K562 (cell line): ENCODE data around the gene SLC5A4. TPM values are rescaled to one million over a fixed set of nuclear protein-coding genes. Genes with fewer than 3 reads are reported as not detected.

Experiments
- ATAC-seq: fragments of 200-7000 bp; cut with Tn5 transposase; 3 replicates; pipeline ENCODE4 v1.9.1; 2020; ENCODE audit warnings: moderate library complexity
- BruUV-seq: library from RNA; stranded (reverse); fragments of 400-500 nt; replicated peaks from 2 replicates; lab custom pipeline; 2021; lab: Mats Ljungman, UMichigan
- CTCF ChIA-PET: fragments of 300-600 bp; formaldehyde crosslinking; extraction: SDS; loops from one replicate; lab custom pipeline; 2021; ENCODE audit warnings: low intra/inter-chr PET ratio; lab: Yijun Ruan, JAX
- POLR2A ChIA-PET: fragments of 300-600, 350-650 bp; sonication (Branson Sonifier 250); formaldehyde crosslinking; extraction: SDS; loops from one replicate; lab custom pipeline; 2021; ENCODE audit warnings: antibody characterized with exemption, inconsistent platforms; lab: Yijun Ruan, JAX
- DNase-seq, 4 experiments: peaks; one replicate each; pipeline versions ENCODE4 v3.0.0 to v3.0.0-alpha.2; 2011 to 2018; ENCODE audit warnings: low spot score in 3 of 4, mixed read lengths in 3 of 4; ENCODE audit errors: extremely low read depth in 1 of 4
- FAIRE-seq: peaks from 2 replicates; lab custom pipeline; 2011; peaks lifted over from hg19 to GRCh38; lab: Jason Lieb, UNC
- H2AFZ ChIP-seq: 2 replicates; pipeline ENCODE4 v1.6.0; 2011; ENCODE audit warnings: low read depth, low read length, control low read depth, inconsistent platforms
- H3K27ac ChIP-seq: fragments of 200-600 bp; 3 replicates; pipeline ENCODE4 v1.8.0; 2011; ENCODE audit warnings: low read depth, mild to moderate bottlenecking, control low read depth, inconsistent platforms, low read length, moderate library complexity, mixed read lengths; ENCODE audit errors: extremely low read depth
- H3K27me3 ChIP-seq, 2 experiments: fragments of 300-600 bp in 1 of 2; 2 replicates in 1 of 2; 3 replicates in 1 of 2; pipeline versions ENCODE4 v1.6.0 to v1.8.0; 2011; ENCODE audit warnings: inconsistent platforms in 2 of 2, low read length in 2 of 2, mild to moderate bottlenecking in 1 of 2, mixed read lengths in 1 of 2, moderate library complexity in 1 of 2; ENCODE audit not compliant: control insufficient read depth in 2 of 2, insufficient read depth in 2 of 2
- H3K36me3 ChIP-seq: fragments of 300-600 bp; 3 replicates; pipeline ENCODE4 v1.8.0; 2011; ENCODE audit warnings: mild to moderate bottlenecking, low read length, inconsistent platforms; ENCODE audit not compliant: control insufficient read depth, insufficient read depth
- H3K4me1 ChIP-seq, 2 experiments: fragments of 200-600 bp in 1 of 2; replicated peaks in 1 of 2; 2 replicates in 1 of 2; 3 replicates in 1 of 2; pipeline versions ENCODE4 v1.5.1 to v1.8.0; 2011; ENCODE audit warnings: inconsistent platforms in 2 of 2, low read length in 2 of 2, mild to moderate bottlenecking in 1 of 2, mixed read lengths in 1 of 2, moderate library complexity in 1 of 2; ENCODE audit not compliant: control insufficient read depth in 2 of 2, insufficient read depth in 2 of 2
- H3K4me2 ChIP-seq: 2 replicates; pipeline ENCODE4 v1.6.1; 2011; ENCODE audit warnings: low read length, control low read depth, inconsistent platforms, mixed read lengths; ENCODE audit not compliant: insufficient read depth
- H3K4me3 ChIP-seq: fragments of 200-600 bp; sonication (generic), shearing (Covaris generic); 2 replicates; pipeline ENCODE4 v1.5.1; 2016; ENCODE audit warnings: control low read depth, inconsistent platforms
- H3K79me2 ChIP-seq: fragments of 200-600 bp; 3 replicates; pipeline ENCODE4 v1.8.0; 2011; ENCODE audit warnings: low read length, inconsistent platforms; ENCODE audit not compliant: control insufficient read depth, insufficient read depth
- H3K9ac ChIP-seq, 2 experiments: 2 replicates each; pipeline versions ENCODE4 v1.6.0 to v1.6.1; 2011; ENCODE audit warnings: low read depth in 2 of 2, low read length in 2 of 2, control low read depth in 1 of 2, inconsistent platforms in 1 of 2, mild to moderate bottlenecking in 1 of 2, mixed read lengths in 1 of 2; ENCODE audit not compliant: insufficient read depth in 1 of 2
- H3K9me1 ChIP-seq: one replicate; pipeline ENCODE4 v1.6.0; 2011; ENCODE audit warnings: inconsistent platforms, mild to moderate bottlenecking, low read length, moderate library complexity; ENCODE audit not compliant: control insufficient read depth, insufficient read depth
- H3K9me3 ChIP-seq: replicated peaks from 2 replicates; pipeline ENCODE4 v1.5.1; 2011; ENCODE audit warnings: low read depth, low read length, inconsistent platforms; ENCODE audit not compliant: control insufficient read depth, insufficient read depth
- H4K20me1 ChIP-seq: replicated peaks from 2 replicates; pipeline ENCODE4 v1.6.1; 2011; ENCODE audit warnings: low read length, inconsistent platforms, mixed read lengths; ENCODE audit not compliant: control insufficient read depth, insufficient read depth
- ARID1B ChIP-seq: fragments of 450-650 bp; IDR thresholded peaks from 2 replicates; pipeline ENCODE4 v1.6.1; 2016; ENCODE audit warnings: antibody characterized with exemption, mild to moderate bottlenecking, inconsistent platforms
- CTBP1 ChIP-seq: fragments of 450-650 bp; IDR thresholded peaks from 2 replicates; pipeline ENCODE4 v1.6.1; 2016; ENCODE audit warnings: borderline replicate concordance
- E2F3 ChIP-seq: fragments of 250-450 bp; sonication (Bioruptor Pico); IDR thresholded peaks from 2 replicates; pipeline ENCODE4 v1.4.0; 2020; ENCODE audit warnings: mild to moderate bottlenecking
- FUS ChIP-seq: fragments of 200-400 bp; formaldehyde crosslinking; optimal IDR thresholded peaks from 2 replicates; pipeline ENCODE3; 2017; ENCODE audit warnings: low read depth, low read length
- GTF2A2 ChIP-seq: IDR thresholded peaks from 2 replicates; pipeline ENCODE4 v1.6.1; 2016; ENCODE audit warnings: mild to moderate bottlenecking, missing genetic modification characterization, missing compliant biosample characterization
- GTF2E2 ChIP-seq: fragments of 200-800 bp; sonication (Bioruptor generic); IDR thresholded peaks from 2 replicates; pipeline ENCODE4 v1.6.1; 2016; ENCODE audit warnings: missing genetic modification characterization, missing compliant biosample characterization
- JUN ChIP-seq, 2 experiments: sonication (generic) in 1 of 2; formaldehyde crosslinking in 1 of 2; IDR thresholded peaks; 2 replicates each; pipeline versions ENCODE4 v1.6.1 to v1.8.0; 2012 to 2022; ENCODE audit warnings: borderline replicate concordance in 2 of 2, mild to moderate bottlenecking in 2 of 2, improper control_type of control experiment in 1 of 2, low read depth in 1 of 2, low read length in 1 of 2, missing genetic modification reagents in 1 of 2
- PHB ChIP-seq: fragments of 250-450 bp; sonication (Bioruptor Pico); IDR thresholded peaks from 2 replicates; pipeline ENCODE4 v1.5.0; 2021
- POLR2AphosphoS2 ChIP-seq: IDR thresholded peaks from 2 replicates; pipeline ENCODE4 v1.6.1; 2012; ENCODE audit warnings: low read length, improper control_type of control experiment
- POU5F1 ChIP-seq: fragments of 150-350 bp; IDR thresholded peaks from 2 replicates; pipeline ENCODE4 v1.6.1; 2014; ENCODE audit warnings: borderline replicate concordance, low read length, low read depth, mild to moderate bottlenecking; ENCODE audit not compliant: partially characterized antibody
- SIN3A ChIP-seq, 2 experiments: fragments of 150-350 bp in 1 of 2; IDR thresholded peaks; 2 replicates each; pipeline ENCODE4 v1.6.1; 2011 to 2016; ENCODE audit warnings: borderline replicate concordance in 2 of 2, low read depth in 2 of 2, low read length in 2 of 2, mild to moderate bottlenecking in 2 of 2, moderate library complexity in 2 of 2; ENCODE audit not compliant: control insufficient read depth in 1 of 2
- TBP ChIP-seq: optimal IDR thresholded peaks from 2 replicates; pipeline ENCODE3; 2011; ENCODE audit warnings: low read depth, low read length, improper control_type of control experiment
- ZNF274 ChIP-seq: IDR thresholded peaks from 2 replicates; pipeline ENCODE4 v1.6.1; 2011; ENCODE audit warnings: low read depth, mild to moderate bottlenecking, low read length, moderate library complexity, borderline replicate concordance
- ZNF589 ChIP-seq: fragments of 200-800 bp; sonication (Bioruptor generic); IDR thresholded peaks from 2 replicates; pipeline ENCODE4 v1.6.1; 2016; ENCODE audit warnings: low read depth, missing genetic modification characterization, missing compliant biosample characterization
- WGBS: fragments of 100-300 bp; shearing (Covaris generic); methylation state at CpG from one replicate; pipeline ENCODE4 v1.1.6; 2016; ENCODE audit warnings: low coverage, mixed read lengths; ENCODE audit not compliant: insufficient coverage; ENCODE audit errors: missing lambda C conversion rate; 5-methylcytosine and 5-hydroxymethylcytosine counted together
- in situ Hi-C: fragments of 300-500 bp; cut with MboI; formaldehyde crosslinking; loops from 4 replicates; pipeline ENCODE4 v1.15.0; 2018; ENCODE audit warnings: inconsistent platforms, mixed read lengths
- intact Hi-C: fragments of 100-400 bp; cut with micrococcal nuclease; formaldehyde crosslinking; loops from 2 replicates; pipeline ENCODE4 v1.14.2; 2022
- polyA plus RNA-seq, 8 experiments: library from polyadenylated mRNA; depleted of rRNA in 4 of 8; stranded (reverse) in 5 of 8; unstranded in 3 of 8; fragments of >200 nt; fragmentation: Nextera tagmentation in 2 of 8; fragmentation: Illumina TruSeq in 1 of 8; extraction: Ambion mirVana in 2 of 8; extraction: Trizol in 1 of 8; gene quantifications; 2 replicates each; pipeline versions ENCODE4 v1.2.1 to v1.2.3, GENCODE V29; 2011 to 2014; ENCODE audit warnings: inconsistent platforms in 1 of 8, missing spikeins in 1 of 8
- total RNA-seq, 7 experiments: library from RNA; depleted of rRNA in 6 of 7; stranded (reverse); fragments of >200 nt in 6 of 7; fragmentation: Illumina TruSeq in 2 of 7; extraction: Trizol in 2 of 7; gene quantifications; 2 replicates each; pipeline versions ENCODE4 v1.2.1 to v1.2.3, GENCODE V29; 2011 to 2021; ENCODE audit warnings: low replicate concordance in 1 of 7
- TF ChIP-seq, protein P1 (sequence below), 2 experiments: fragments of 450-650 bp in 1 of 2; sonication (generic) in 1 of 2; formaldehyde crosslinking in 1 of 2; IDR thresholded peaks in 1 of 2; conservative IDR thresholded peaks in 1 of 2; 2 replicates each; pipeline versions ENCODE4 v1.6.1 to v1.8.1; 2016 to 2023; ENCODE audit warnings: mild to moderate bottlenecking in 2 of 2, moderate library complexity in 2 of 2, inconsistent platforms in 1 of 2, missing genetic modification reagents in 1 of 2
- TF ChIP-seq, protein P2 (sequence below): sonication (generic); formaldehyde crosslinking; IDR thresholded peaks from 2 replicates; pipeline ENCODE4 v1.8.1; 2023; ENCODE audit warnings: mild to moderate bottlenecking, missing genetic modification reagents, moderate library complexity
- TF ChIP-seq, protein P3 (sequence below): sonication (generic); formaldehyde crosslinking; IDR thresholded peaks from 2 replicates; pipeline ENCODE4 v1.8.0; 2023; ENCODE audit warnings: mild to moderate bottlenecking, missing genetic modification reagents

Gene SLC5A4
- total and polyA plus RNA-seq, 9 of the 15 experiments (the other 6 are each of a cell fraction or from before 2014, with no cell fraction given): not detected

DNA sequence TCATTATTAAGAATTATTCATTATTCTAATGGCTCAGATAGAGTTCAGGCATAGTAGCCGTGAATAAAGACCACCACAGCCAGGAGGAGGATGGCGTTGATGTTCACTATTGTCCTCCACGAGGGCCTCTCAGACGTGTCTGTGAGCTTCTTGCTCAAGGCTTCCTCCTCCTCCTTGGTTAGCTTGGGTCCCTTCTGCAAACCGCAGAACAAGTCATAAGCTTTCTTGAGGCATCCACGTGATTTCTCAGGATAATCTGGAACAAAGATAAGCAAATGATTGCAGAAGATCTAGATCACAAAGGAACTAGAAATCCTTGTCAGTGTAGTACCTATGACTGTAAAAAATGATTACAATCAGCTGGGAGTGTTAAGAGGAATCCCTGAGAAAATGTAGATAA is 36.7 kb downstream of the SLC5A4 start:
- CTCF ChIA-PET: no interaction called here
- Histone ChIP-seq H2AFZ (no peak overlapping the region), H3K36me3 (no peaks in the 10 kb centered on the region), H3K27ac (no peak overlapping the region), H4K20me1 (no peaks in the 10 kb centered on the region), H3K4me1 (no peaks in the 10 kb centered on the region), H3K4me3 (no peak overlapping the region), H3K9ac (no peak overlapping the region), H3K4me2 (no peak overlapping the region), H3K79me2 (no peaks in the 10 kb centered on the region), H3K9me3 (no peaks in the 10 kb centered on the region), H3K27me3 (no peaks in the 10 kb centered on the region), H3K9me1 (no peaks in the 10 kb centered on the region)
- intact Hi-C loops: no loop called here
- TF ChIP-seq POU5F1: no peak
- TF ChIP-seq CTBP1: no peak
- no peak for TF ChIP-seq FUS
- TF ChIP-seq GTF2E2: no peak
- TF ChIP-seq ZNF589 (CRISPR knock-in tag): no peak
- TF ChIP-seq PHB (CRISPR knock-in tag): no peak
- no peak for TF ChIP-seq TBP
- TF ChIP-seq, protein P1, sequence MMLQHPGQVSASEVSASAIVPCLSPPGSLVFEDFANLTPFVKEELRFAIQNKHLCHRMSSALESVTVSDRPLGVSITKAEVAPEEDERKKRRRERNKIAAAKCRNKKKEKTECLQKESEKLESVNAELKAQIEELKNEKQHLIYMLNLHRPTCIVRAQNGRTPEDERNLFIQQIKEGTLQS (IDR thresholded peaks at IDR 0.05): no peak
- TF ChIP-seq, protein P1 (CRISPR knock-in tag; conservative IDR thresholded peaks at IDR 0.05): no peak
- no peak for TF ChIP-seq ARID1B
- no peak for TF ChIP-seq ZNF274
- TF ChIP-seq GTF2A2 (tag): no peak
- TF ChIP-seq SIN3A (IDR thresholded peaks at IDR 0.05; ENCODE audit: borderline replicate concordance in 2 of 2, control insufficient read depth in 1 of 2, low read depth in 2 of 2, low read length in 2 of 2): no peak
- TF ChIP-seq, protein P2, sequence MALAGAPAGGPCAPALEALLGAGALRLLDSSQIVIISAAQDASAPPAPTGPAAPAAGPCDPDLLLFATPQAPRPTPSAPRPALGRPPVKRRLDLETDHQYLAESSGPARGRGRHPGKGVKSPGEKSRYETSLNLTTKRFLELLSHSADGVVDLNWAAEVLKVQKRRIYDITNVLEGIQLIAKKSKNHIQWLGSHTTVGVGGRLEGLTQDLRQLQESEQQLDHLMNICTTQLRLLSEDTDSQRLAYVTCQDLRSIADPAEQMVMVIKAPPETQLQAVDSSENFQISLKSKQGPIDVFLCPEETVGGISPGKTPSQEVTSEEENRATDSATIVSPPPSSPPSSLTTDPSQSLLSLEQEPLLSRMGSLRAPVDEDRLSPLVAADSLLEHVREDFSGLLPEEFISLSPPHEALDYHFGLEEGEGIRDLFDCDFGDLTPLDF: no peak
- no peak for TF ChIP-seq POLR2AphosphoS2
- TF ChIP-seq, protein P3, sequence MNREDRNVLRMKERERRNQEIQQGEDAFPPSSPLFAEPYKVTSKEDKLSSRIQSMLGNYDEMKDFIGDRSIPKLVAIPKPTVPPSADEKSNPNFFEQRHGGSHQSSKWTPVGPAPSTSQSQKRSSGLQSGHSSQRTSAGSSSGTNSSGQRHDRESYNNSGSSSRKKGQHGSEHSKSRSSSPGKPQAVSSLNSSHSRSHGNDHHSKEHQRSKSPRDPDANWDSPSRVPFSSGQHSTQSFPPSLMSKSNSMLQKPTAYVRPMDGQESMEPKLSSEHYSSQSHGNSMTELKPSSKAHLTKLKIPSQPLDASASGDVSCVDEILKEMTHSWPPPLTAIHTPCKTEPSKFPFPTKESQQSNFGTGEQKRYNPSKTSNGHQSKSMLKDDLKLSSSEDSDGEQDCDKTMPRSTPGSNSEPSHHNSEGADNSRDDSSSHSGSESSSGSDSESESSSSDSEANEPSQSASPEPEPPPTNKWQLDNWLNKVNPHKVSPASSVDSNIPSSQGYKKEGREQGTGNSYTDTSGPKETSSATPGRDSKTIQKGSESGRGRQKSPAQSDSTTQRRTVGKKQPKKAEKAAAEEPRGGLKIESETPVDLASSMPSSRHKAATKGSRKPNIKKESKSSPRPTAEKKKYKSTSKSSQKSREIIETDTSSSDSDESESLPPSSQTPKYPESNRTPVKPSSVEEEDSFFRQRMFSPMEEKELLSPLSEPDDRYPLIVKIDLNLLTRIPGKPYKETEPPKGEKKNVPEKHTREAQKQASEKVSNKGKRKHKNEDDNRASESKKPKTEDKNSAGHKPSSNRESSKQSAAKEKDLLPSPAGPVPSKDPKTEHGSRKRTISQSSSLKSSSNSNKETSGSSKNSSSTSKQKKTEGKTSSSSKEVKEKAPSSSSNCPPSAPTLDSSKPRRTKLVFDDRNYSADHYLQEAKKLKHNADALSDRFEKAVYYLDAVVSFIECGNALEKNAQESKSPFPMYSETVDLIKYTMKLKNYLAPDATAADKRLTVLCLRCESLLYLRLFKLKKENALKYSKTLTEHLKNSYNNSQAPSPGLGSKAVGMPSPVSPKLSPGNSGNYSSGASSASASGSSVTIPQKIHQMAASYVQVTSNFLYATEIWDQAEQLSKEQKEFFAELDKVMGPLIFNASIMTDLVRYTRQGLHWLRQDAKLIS (CRISPR knock-in tag): no peak
- no peak for TF ChIP-seq E2F3 (CRISPR knock-in tag)
- no peak for TF ChIP-seq JUN (IDR thresholded peaks at IDR 0.05; ENCODE audit: borderline replicate concordance, low read depth, low read length)
- no peak for TF ChIP-seq JUN (CRISPR knock-in tag; IDR thresholded peaks at IDR 0.05; ENCODE audit: borderline replicate concordance)
- in situ Hi-C loops: no loop called here
- no peak for FAIRE-seq
- no peak for ATAC-seq
- WGBS: 0% methylated on average over 6 of the region's 6 CpGs
- POLR2A ChIA-PET: interaction anchor here (1.0 kb wide), 1 partner anchor 22 kb away, joined by 4 read pairs; no protein-coding TSS in a partner anchor
- BruUV-seq: no TSS peak
- no peak for DNase-seq
